H1 (cell line): Measurements from ENCODE around the gene WSCD1.

Experiments used
- CREB1 ChIP-seq: IDR thresholded peaks from 2 replicates; pipeline ENCODE4 v1.6.1; 2012; ENCODE audit warnings: inconsistent platforms
- PHF8 ChIP-seq: fragments of 200-600 bp; sonication (generic); conservative IDR thresholded peaks from 2 replicates; pipeline ENCODE4 v1.7.1; 2012; ENCODE audit warnings: low read depth, mild to moderate bottlenecking, inconsistent platforms, low read length, moderate library complexity
- TF ChIP-seq, protein P1 (sequence below), 3 experiments: IDR thresholded peaks; 1 replicate in 2 of 3; 2 replicates in 1 of 3; pipeline versions ENCODE4 v1.5.1 to v1.6.1; 2011; ENCODE audit warnings: low read length in 3 of 3, mild to moderate bottlenecking in 3 of 3, inconsistent platforms in 2 of 3, low read depth in 1 of 3, moderate library complexity in 1 of 3; ENCODE audit not compliant: insufficient read depth in 1 of 3; ENCODE audit errors: control extremely low read depth in 1 of 3

DNA sequence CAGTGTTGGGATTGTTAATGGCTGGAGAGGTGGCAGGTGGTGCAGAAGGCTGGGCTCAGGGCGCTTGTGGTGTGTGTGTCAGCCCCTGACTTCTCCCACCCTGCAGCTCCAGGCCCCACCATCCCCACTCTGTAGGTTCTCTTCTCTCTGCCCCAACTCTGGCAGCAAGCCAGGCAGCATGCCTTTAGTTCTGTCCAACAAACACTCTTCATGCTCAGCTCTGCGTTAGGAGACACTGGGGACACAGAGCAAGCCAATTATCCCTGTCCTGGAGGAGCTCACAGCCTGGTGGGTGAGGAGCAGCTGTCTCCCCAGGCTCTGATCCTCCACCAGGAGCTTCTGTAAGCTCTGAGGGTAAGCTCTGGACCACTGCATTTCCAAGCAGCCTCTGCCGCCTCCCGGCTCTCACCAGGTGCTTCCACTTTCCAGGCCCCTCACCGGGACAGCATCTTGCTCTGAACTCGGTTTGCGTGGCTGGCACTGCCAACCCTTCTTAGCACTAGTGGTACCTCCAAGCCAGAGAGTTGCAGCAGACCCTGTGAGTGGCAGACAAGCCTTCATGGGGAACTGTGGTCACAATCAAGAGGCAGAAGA lies 34.3 kb upstream of the WSCD1 start:
- TF ChIP-seq PHF8, result no peak
- TF ChIP-seq CREB1, result no peak
- TF ChIP-seq, protein P1, sequence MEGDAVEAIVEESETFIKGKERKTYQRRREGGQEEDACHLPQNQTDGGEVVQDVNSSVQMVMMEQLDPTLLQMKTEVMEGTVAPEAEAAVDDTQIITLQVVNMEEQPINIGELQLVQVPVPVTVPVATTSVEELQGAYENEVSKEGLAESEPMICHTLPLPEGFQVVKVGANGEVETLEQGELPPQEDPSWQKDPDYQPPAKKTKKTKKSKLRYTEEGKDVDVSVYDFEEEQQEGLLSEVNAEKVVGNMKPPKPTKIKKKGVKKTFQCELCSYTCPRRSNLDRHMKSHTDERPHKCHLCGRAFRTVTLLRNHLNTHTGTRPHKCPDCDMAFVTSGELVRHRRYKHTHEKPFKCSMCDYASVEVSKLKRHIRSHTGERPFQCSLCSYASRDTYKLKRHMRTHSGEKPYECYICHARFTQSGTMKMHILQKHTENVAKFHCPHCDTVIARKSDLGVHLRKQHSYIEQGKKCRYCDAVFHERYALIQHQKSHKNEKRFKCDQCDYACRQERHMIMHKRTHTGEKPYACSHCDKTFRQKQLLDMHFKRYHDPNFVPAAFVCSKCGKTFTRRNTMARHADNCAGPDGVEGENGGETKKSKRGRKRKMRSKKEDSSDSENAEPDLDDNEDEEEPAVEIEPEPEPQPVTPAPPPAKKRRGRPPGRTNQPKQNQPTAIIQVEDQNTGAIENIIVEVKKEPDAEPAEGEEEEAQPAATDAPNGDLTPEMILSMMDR (IDR thresholded peaks at IDR 0.05; ENCODE audit: control extremely low read depth in 1 of 3, insufficient read depth in 1 of 3, low read depth in 1 of 3, low read length in 3 of 3), result no peak
